ENCODE results near the gene ZNF468. TPM values are rescaled to one million over a fixed set of nuclear protein-coding genes. Genes with fewer than 3 reads are reported as not detected.

Gene ZNF468
- total and polyA plus RNA-seq, 2 donors (not counting 3 experiments of a cell fraction or from before 2014, with no cell fraction given) = 6.3 to 12.6 TPM

DNA sequence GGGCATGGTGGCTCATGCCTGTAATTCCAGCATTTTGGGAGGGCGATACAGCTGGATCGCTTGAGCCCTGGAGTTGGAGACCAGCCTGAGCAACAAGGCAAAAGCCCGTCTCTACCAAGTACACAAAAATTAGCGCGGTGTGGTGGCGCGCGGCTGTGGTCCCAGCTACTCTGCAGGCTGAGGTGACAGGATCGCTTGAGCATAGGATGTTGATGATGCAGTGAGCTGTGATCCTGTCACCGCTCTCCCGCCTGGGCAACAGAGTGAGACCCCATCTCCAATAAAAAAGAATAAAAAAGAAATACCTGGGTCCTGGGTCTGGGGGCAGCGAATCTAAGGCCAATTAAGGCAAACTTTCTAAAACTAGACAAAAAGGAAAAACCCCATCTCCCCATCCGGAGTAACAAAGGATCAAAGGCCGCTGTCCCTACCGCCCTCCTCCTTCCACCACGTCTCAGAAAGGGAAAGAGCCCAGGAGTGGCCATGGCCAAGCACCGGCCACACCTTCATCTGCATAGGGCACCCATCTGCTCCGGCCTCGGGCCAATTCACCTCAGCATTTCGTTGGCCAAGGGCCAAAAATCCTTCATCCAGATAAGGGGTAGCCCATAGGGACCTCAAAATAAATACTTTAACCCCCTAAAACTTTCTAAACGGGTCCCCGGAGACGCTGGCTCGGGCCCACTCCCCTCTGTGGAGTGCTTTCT is 39.2 kb upstream of the ZNF468 start:
- dilution Hi-C loops (cut with MboI; ENCODE audit: extremely low pct_ligation_motif_present, low sequenced_read_pairs) = no loop called here
- H3K79me2 ChIP-seq (ENCODE audit: control insufficient read depth, insufficient read depth, low read length) = peaks cover 4% of the 10 kb centered on the region
- H3K9ac ChIP-seq (replicated peaks; ENCODE audit: extremely low read depth, insufficient read depth, low read length) = peak overlapping the region; percentile 96
- H3K4me3 ChIP-seq (replicated peaks in 1 of 3; ENCODE audit: insufficient read depth in 1 of 3, low read depth in 1 of 3, low read length in 3 of 3) = peak overlapping the region; percentile 83 to 99 (median 97)
- FAIRE-seq (no peak), DNase-seq (ENCODE audit: low read depth, low spot score) (no peak)
- POLR2A ChIA-PET = no interaction called here
- H3K36me3 ChIP-seq (ENCODE audit: control insufficient read depth in 2 of 2, extremely low read depth in 1 of 2, insufficient read depth in 2 of 2, low read length in 2 of 2) = peaks cover 0 to 2% of the 10 kb centered on the region in 2 experiments
- H3K4me1 ChIP-seq (ENCODE audit: control insufficient read depth, extremely low read depth, insufficient read depth, low read length) = peaks cover 6% of the 10 kb centered on the region
- CTCF ChIA-PET = interaction anchor here (1.1 kb wide), 1 partner anchor 65 kb away, joined by 3 read pairs; no protein-coding TSS in a partner anchor
- TF ChIP-seq EZH2 (IDR thresholded peaks at IDR 0.05; ENCODE audit: borderline replicate concordance, low read depth, low read length, severe bottlenecking) (no peak), CTCF (IDR thresholded peaks at IDR 0.05; ENCODE audit: extremely low read depth in 1 of 2, insufficient read depth in 1 of 2, low read depth in 1 of 2, low read length in 2 of 2) (no peak), MYC (IDR thresholded peaks at IDR 0.05; ENCODE audit: low read depth, low read length) (no peak), POLR2AphosphoS5 (IDR thresholded peaks at IDR 0.05; ENCODE audit: insufficient read depth, low read depth, low read length) (no peak), JUN (IDR thresholded peaks at IDR 0.05; ENCODE audit: borderline replicate concordance, insufficient read depth, insufficient read length, low read depth) (no peak), FOS (IDR thresholded peaks at IDR 0.05; ENCODE audit: borderline replicate concordance, insufficient read depth, low read length) (no peak), GATA2 (IDR thresholded peaks at IDR 0.05; ENCODE audit: insufficient read depth, insufficient read length, low read depth, low read length) (no peak), POLR2A (IDR thresholded peaks at IDR 0.05; ENCODE audit: low read depth, low read length) (no peak)
- TF ChIP-seq, protein P1, sequence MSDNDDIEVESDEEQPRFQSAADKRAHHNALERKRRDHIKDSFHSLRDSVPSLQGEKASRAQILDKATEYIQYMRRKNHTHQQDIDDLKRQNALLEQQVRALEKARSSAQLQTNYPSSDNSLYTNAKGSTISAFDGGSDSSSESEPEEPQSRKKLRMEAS (IDR thresholded peaks at IDR 0.05; ENCODE audit: insufficient read depth, insufficient read length) = no peak
- no peaks in the 10 kb centered on the region for H3K9me3 ChIP-seq (replicated peaks; ENCODE audit: control insufficient read depth, insufficient read depth, low read length)
- no peaks in the 10 kb centered on the region for H3K27me3 ChIP-seq (ENCODE audit: control insufficient read depth in 2 of 2, insufficient read depth in 2 of 2, low read length in 2 of 2)
- H4K20me1 ChIP-seq (replicated peaks; ENCODE audit: control insufficient read depth, extremely low read depth, insufficient read depth, low read length) = no peaks in the 10 kb centered on the region
- intact Hi-C loops (cut with micrococcal nuclease) = loop anchor here (1.0 to 5.0 kb wide), 7 partner anchors 27 to 262 kb away; partner anchors contain the start of genes ZNF160, ZNF611, ZNF816 and ZNF888
- H3K9me1 ChIP-seq (replicated peaks; ENCODE audit: control insufficient read depth, extremely low read depth, insufficient read depth, low read length) = no peaks in the 10 kb centered on the region
- H3K27ac ChIP-seq (ENCODE audit: insufficient read depth, low read depth, low read length) = peak overlapping the region; percentile 89
- peak overlapping the region; percentile 89 for H3K4me2 ChIP-seq (ENCODE audit: insufficient read depth, low read length)
- no TSS peak for BruUV-seq (replicated peaks)
- H2AFZ ChIP-seq (ENCODE audit: low read depth, low read length) = peak overlapping the region; percentile 99

Data from endothelial cell of umbilical vein (primary cell).